Measurements from ENCODE around the gene JSRP1.

The JSRP1 gene

GRCh38 chr19:2231621-2232221 lies 24.5 kb downstream of the JSRP1 start:
- peak; percentile 66 for DNase-seq

- no peak for DNase-seq
Measured at GRCh38 chr19:2230807-2231533, 25.2 kb downstream of the JSRP1 start.

GRCh38 chr19:2230033-2230531 lies 26.1 kb downstream of the JSRP1 start:
- no peak for DNase-seq

- peak; percentile 21 for DNase-seq
Measured at GRCh38 chr19:2229103-2230032, 26.8 kb downstream of the JSRP1 start.

GRCh38 chr19:2228157-2229030 lies 27.8 kb downstream of the JSRP1 start:
- DNase-seq = no peak

GRCh38 chr19:2227415-2228156 lies 28.6 kb downstream of the JSRP1 start:
- no peak for DNase-seq

GRCh38 chr19:2226840-2227360 lies 29.3 kb downstream of the JSRP1 start:
- no peak for DNase-seq

- DNase-seq = no peak
Measured at GRCh38 chr19:2226051-2226839, 30.0 kb downstream of the JSRP1 start.

- no peak for DNase-seq
Measured at GRCh38 chr19:2225415-2226050, 30.7 kb downstream of the JSRP1 start.

GRCh38 chr19:2224754-2225349 lies 31.4 kb downstream of the JSRP1 start:
- DNase-seq = no peak

GRCh38 chr19:2223959-2224358 lies 32.3 kb downstream of the JSRP1 start:
- no peak for DNase-seq

- DNase-seq = no peak
Measured at GRCh38 chr19:2223391-2223790, 32.8 kb downstream of the JSRP1 start.

- no peak for DNase-seq
Measured at GRCh38 chr19:2221918-2222317, 34.3 kb downstream of the JSRP1 start.

GRCh38 chr19:2221250-2221831 lies 34.9 kb downstream of the JSRP1 start:
- DNase-seq = no peak

- DNase-seq = no peak
Measured at GRCh38 chr19:2219726-2220125, 36.5 kb downstream of the JSRP1 start.

GRCh38 chr19:2217591-2217990 lies 38.6 kb downstream of the JSRP1 start:
- no peak for DNase-seq

- no peak for DNase-seq
Measured at GRCh38 chr19:2216361-2217225, 39.6 kb downstream of the JSRP1 start.

GRCh38 chr19:2215281-2215751 lies 40.9 kb downstream of the JSRP1 start:
- no peak for DNase-seq
